ENCODE results near the gene VSX1.

Gene VSX1

DNA sequence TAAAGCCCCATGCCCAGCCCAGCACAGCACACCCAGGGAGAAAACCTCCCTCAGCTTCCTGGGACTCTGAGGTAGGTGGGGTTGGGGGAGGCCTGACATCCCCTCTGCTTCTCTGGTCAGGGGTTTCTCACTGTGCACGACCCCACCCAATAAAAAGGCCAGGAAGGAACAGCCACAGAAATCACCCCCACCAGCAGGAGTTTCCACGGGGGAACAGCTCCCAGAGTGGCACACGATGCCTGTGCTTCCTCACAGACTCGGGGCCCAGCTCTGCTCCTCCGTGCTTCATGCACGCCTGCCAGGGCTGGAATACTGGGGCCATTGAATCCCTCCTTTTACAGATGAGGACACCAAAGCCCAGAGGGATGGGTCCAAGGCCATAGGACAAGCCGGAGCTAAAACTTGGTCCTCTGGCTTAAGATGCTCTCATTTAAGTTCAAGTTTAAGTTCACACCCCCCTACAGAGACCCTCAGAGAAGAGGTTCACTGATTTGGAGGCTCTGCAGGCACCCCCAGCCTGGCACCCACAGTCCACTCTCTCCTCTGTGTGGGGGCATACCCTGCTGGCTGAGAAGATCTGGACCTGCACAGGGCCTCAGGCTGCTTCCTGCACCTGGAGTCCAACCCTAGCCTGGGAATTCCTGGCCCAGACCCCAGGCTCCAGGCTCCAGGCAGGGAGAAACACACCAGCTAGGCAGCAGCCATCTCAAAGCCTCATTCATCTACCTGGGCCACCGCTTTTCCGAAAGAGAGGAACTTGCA, 38.3 kb downstream of the VSX1 start:
- H3K4me3 ChIP-seq (ENCODE audit: low read depth, low read length): no peak overlapping the region
- TF ChIP-seq, protein P1, sequence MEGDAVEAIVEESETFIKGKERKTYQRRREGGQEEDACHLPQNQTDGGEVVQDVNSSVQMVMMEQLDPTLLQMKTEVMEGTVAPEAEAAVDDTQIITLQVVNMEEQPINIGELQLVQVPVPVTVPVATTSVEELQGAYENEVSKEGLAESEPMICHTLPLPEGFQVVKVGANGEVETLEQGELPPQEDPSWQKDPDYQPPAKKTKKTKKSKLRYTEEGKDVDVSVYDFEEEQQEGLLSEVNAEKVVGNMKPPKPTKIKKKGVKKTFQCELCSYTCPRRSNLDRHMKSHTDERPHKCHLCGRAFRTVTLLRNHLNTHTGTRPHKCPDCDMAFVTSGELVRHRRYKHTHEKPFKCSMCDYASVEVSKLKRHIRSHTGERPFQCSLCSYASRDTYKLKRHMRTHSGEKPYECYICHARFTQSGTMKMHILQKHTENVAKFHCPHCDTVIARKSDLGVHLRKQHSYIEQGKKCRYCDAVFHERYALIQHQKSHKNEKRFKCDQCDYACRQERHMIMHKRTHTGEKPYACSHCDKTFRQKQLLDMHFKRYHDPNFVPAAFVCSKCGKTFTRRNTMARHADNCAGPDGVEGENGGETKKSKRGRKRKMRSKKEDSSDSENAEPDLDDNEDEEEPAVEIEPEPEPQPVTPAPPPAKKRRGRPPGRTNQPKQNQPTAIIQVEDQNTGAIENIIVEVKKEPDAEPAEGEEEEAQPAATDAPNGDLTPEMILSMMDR (IDR thresholded peaks at IDR 0.05; ENCODE audit: borderline replicate concordance, insufficient read depth, low read depth, low read length): no peak

DNA sequence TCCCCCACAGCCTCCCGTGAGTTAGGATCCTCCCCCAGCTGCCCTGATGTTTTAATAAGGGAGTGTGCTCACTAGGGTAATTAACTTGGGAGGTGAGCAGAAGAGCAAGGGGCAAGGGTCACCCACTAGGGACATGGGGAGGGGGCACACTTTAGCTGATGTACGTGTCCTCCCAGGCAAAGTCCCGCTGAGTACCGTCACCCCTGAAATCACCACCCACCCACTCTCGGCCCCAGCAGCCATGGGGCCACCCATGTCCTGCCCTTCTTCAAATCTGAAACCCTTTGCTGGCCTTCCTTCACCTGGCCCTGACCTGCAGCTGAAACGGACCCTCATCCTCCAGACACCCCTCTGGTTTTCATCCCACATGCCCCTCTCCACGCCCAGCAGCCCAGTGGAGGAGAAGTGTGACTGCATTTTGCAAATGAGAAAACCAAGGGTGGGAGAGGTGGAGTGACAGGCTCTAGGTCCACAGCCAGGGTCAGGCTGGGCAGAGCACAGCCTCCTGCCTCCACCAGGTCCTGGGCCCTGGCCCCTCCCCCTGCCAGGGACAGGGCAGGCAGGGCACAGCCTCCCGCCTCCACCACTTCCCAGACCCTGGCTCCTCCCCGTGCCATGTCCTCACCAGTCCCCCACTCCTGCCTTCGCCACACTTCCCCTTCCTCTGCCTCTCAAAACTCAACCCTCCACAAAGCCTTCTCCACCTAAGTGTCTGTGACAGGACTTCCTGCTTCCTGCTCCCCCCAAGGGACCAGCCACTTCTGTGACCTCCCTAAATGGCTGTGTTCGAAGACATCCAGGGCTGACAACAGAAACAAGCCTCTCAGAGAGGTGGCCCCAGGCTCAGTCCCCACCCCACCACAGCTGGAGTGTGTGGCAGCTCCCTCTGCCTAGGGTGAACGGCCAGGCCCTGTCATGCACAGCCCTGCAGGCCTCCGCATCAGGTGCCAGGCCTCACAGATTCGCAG, 39.1 kb downstream of the VSX1 start:
- no peak overlapping the region for H3K4me3 ChIP-seq (ENCODE audit: low read depth, low read length)
- TF ChIP-seq, protein P1 (IDR thresholded peaks at IDR 0.05; ENCODE audit: borderline replicate concordance, insufficient read depth, low read depth, low read length): no peak

DNA sequence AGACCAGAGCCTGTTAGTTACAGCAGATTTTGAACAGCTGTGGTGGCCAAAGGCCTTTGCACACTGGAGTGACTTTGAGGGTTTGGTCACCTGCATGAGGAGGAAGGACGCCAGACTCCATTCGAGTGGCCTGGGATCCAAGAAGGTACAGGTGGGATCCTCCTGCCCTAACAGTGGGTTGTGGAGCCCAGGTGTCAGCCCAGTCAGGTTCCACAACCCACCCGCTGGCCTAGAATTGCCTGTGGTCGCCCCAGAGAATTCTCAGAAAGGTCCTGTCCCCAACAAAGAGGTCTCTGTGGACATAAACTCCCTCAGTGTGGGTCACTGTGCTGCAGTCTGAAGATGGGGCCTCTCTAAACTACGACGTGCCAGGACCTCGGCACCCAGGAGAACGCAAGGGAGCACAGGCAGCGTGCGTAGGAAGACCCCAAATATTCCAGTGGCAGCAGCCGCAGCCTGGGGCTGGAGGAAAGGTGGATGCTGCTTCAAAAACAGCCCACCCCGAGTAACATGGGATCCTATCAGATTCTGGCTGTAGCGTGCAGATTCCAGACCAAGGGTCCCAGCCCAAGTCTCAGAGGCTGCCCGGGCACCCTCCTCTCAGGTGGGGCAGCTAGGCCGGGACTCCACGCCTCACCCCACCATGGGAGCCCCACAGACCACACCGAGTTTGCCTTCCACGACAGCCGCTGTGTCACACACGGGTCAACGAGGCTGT, 40.0 kb downstream of the VSX1 start:
- no peak overlapping the region for H3K4me3 ChIP-seq (ENCODE audit: low read depth, low read length)
- TF ChIP-seq, protein P1 (IDR thresholded peaks at IDR 0.05; ENCODE audit: borderline replicate concordance, insufficient read depth, low read depth, low read length): no peak

DNA sequence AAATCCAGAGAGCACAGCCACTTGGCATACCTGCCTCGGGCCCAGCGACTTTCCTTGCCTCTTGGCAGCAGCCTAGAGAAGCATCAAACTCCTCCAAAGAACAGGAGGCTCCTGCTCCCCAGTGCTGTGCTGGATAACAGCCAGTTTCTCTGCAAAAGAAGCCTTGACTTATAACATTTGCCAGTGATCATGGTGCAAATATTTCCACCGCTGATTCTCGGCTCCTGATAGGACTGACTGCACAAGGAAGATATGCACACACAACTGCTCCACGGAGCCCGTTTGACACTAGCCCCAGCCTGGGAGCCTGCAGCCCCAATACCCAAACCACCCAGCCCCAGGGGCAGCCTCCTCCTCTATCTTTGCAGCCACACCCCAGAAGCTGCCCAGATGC, 41.5 kb downstream of the VSX1 start:
- no peak overlapping the region for H3K4me3 ChIP-seq (ENCODE audit: low read depth, low read length)
- TF ChIP-seq, protein P1 (IDR thresholded peaks at IDR 0.05; ENCODE audit: borderline replicate concordance, insufficient read depth, low read depth, low read length): no peak

DNA sequence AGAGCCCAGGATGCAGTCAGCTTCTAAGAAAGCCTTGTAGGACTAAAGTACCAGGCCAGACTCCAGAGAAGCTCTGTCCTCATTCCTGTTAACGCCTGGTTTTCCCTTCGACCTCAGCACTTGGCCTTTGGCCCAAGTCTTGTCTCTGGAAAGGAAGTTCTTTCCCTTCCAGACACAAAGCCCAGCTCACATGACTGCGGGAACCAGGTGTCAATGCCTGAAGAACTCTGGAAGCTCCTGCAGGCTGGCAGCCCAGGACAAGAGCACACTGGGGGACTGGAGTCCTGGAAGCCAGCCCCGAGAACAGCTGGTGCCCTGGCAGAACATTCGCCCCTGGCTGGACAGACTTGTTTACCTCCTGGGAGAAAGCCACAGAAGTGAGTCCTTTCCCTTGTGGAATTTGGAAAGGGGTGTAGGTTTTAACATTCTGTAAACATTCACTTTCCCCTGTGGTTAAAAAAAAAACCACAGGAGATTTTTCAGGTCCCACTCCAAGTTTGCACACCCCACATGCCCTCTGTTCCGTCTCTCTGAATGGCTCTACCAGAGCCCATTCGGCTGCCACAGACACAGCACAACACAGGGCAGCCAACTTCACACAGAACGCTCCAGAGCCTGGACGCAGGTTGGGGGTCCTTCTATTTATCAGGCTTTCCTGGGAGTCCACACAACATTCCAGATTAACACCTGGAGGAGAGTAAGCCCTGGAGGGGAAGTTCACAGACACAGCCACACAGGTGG, 42.1 kb downstream of the VSX1 start:
- no peak overlapping the region for H3K4me3 ChIP-seq (ENCODE audit: low read depth, low read length)
- TF ChIP-seq, protein P1 (IDR thresholded peaks at IDR 0.05; ENCODE audit: borderline replicate concordance, insufficient read depth, low read depth, low read length): no peak

DNA sequence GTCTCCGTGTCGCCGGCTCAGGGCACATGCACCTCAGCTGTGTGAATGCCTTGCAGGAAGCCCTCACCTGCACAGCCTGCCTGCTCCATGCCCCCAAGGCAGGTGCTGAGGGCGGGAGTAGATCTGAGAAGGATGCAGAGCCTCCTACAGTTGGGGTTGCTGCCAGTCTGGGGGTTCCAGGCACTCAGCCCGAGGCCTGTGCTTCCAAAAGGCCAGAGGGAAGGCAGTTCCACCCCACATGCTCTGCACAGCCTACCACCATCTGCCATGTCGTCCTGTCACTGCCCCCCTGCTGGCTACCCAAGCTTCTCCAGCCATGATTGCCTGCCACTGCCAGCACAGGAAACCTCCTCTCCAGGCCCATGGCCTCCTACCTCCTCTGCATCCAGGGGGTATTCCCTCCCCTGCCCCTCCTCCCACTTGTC, 43.3 kb downstream of the VSX1 start:
- H3K4me3 ChIP-seq (ENCODE audit: low read depth, low read length): no peak overlapping the region
- TF ChIP-seq, protein P1 (IDR thresholded peaks at IDR 0.05; ENCODE audit: borderline replicate concordance, insufficient read depth, low read depth, low read length): no peak
